GM12878 (cell line): ENCODE measurements around the gene TLNRD1. TPM values are rescaled to one million over a fixed set of nuclear protein-coding genes. Genes with fewer than 3 reads are reported as not detected.

ENCODE experiments used
- ATAC-seq: fragments of 200-7000 bp; cut with Tn5 transposase; 3 replicates; pipeline ENCODE4 v1.9.1; 2020; ENCODE audit warnings: mild to moderate bottlenecking, moderate library complexity
- BruUV-seq: library from RNA; stranded (reverse); fragments of 400-500 nt; replicated peaks from 2 replicates; lab custom pipeline; 2021; lab: Mats Ljungman, UMichigan
- CTCF ChIA-PET: fragments of 300-600 bp; sonication (Branson Sonifier 250); formaldehyde crosslinking; extraction: SDS; loops from one replicate; lab custom pipeline; 2021; ENCODE audit warnings: inconsistent platforms; lab: Yijun Ruan, JAX
- POLR2A ChIA-PET: fragments of 350-600 bp; formaldehyde crosslinking; extraction: SDS; loops from one replicate; lab custom pipeline; 2021; ENCODE audit warnings: inconsistent platforms; lab: Charles Lee
- RAD21 ChIA-PET: fragments of 300-600 bp; sonication (Branson Sonifier 250); formaldehyde crosslinking; loops from one replicate; lab custom pipeline; 2023; ENCODE audit warnings: antibody characterized with exemption; ENCODE audit not compliant: unreplicated experiment; lab: Charles Lee
- SMC1A ChIA-PET: fragments of 300-600 bp; sonication (Branson Sonifier 250); formaldehyde crosslinking; loops from one replicate; lab custom pipeline; 2023; ENCODE audit not compliant: unreplicated experiment, uncharacterized antibody; lab: Charles Lee
- DNase-seq: peaks from one replicate; pipeline ENCODE4 v3.0.0-alpha.2; 2011; ENCODE audit warnings: low read depth, low spot score
- FAIRE-seq: peaks from 3 replicates; lab custom pipeline; 2011; peaks lifted over from hg19 to GRCh38; lab: Jason Lieb, UNC
- H2AFZ ChIP-seq: 2 replicates; pipeline ENCODE4 v1.6.0; 2011; ENCODE audit warnings: low read depth, low read length, control low read depth; ENCODE audit not compliant: control insufficient read depth
- H3K27ac ChIP-seq: 2 replicates; pipeline ENCODE4 v1.5.1; 2011; ENCODE audit warnings: control low read depth; ENCODE audit not compliant: control insufficient read depth, insufficient read depth
- H3K27me3 ChIP-seq, 2 experiments: replicated peaks in 1 of 2; 2 replicates each; pipeline versions ENCODE4 v1.6.0 to v1.6.1; 2011; ENCODE audit warnings: low read length in 1 of 2; ENCODE audit not compliant: control insufficient read depth in 2 of 2, insufficient read depth in 2 of 2
- H3K36me3 ChIP-seq, 2 experiments: 2 replicates each; pipeline ENCODE4 v1.5.1; 2011; ENCODE audit warnings: low read length in 1 of 2; ENCODE audit not compliant: control insufficient read depth in 2 of 2, insufficient read depth in 2 of 2
- H3K4me1 ChIP-seq: 2 replicates; pipeline ENCODE4 v1.6.1; 2011; ENCODE audit warnings: mild to moderate bottlenecking, low read length, moderate library complexity, mixed read lengths; ENCODE audit not compliant: control insufficient read depth, insufficient read depth
- H3K4me2 ChIP-seq: 2 replicates; pipeline ENCODE4 v1.6.0; 2011; ENCODE audit warnings: control low read depth; ENCODE audit not compliant: control insufficient read depth, insufficient read depth
- H3K4me3 ChIP-seq: fragments of 200-600 bp; sonication (generic); 2 replicates; pipeline ENCODE4 v1.5.1; 2016
- H3K79me2 ChIP-seq: 2 replicates; pipeline ENCODE4 v1.6.0; 2011; ENCODE audit warnings: low read length; ENCODE audit not compliant: control insufficient read depth, insufficient read depth
- H3K9ac ChIP-seq: 2 replicates; pipeline ENCODE4 v1.8.0; 2011; ENCODE audit warnings: low read length, control low read depth, mixed read lengths; ENCODE audit not compliant: control insufficient read depth, insufficient read depth
- H3K9me3 ChIP-seq: replicated peaks from 3 replicates; pipeline ENCODE4 v1.5.1; 2011; ENCODE audit warnings: mild to moderate bottlenecking, low read length; ENCODE audit not compliant: control insufficient read depth, insufficient read depth
- H4K20me1 ChIP-seq: 2 replicates; pipeline ENCODE4 v1.6.0; 2011; ENCODE audit not compliant: control insufficient read depth, insufficient read depth
- BMI1 ChIP-seq: fragments of 450-650 bp; IDR thresholded peaks from 2 replicates; pipeline ENCODE4 v1.6.1; 2016; ENCODE audit warnings: mild to moderate bottlenecking, moderate library complexity, borderline replicate concordance
- BRCA1 ChIP-seq: IDR thresholded peaks from 2 replicates; pipeline ENCODE4 v1.6.1; 2011; ENCODE audit warnings: low read depth, low read length, improper control_type of control experiment
- CHD4 ChIP-seq: fragments of 200-600 bp; sonication (generic); IDR thresholded peaks from 2 replicates; pipeline ENCODE4 v1.6.1; 2016; ENCODE audit warnings: mild to moderate bottlenecking
- CREB1 ChIP-seq: IDR thresholded peaks from 2 replicates; pipeline ENCODE4 v1.6.1; 2012; ENCODE audit warnings: low read depth, mild to moderate bottlenecking, inconsistent platforms
- E2F4 ChIP-seq: IDR thresholded peaks from 2 replicates; pipeline ENCODE4 v1.6.1; 2012; ENCODE audit warnings: low read depth, low read length, improper control_type of control experiment
- E2F8 ChIP-seq: fragments of 450-650 bp; IDR thresholded peaks from 2 replicates; pipeline ENCODE4 v1.6.1; 2018; ENCODE audit warnings: mild to moderate bottlenecking, low read depth, moderate library complexity; ENCODE audit not compliant: partially characterized antibody
- ETV6 ChIP-seq, 2 experiments: fragments of 450-650 bp in 1 of 2; IDR thresholded peaks in 1 of 2; conservative IDR thresholded peaks in 1 of 2; 2 replicates each; pipeline ENCODE4 v1.6.1; 2014; ENCODE audit warnings: antibody characterized with exemption in 1 of 2, borderline replicate concordance in 1 of 2, low read depth in 1 of 2, mild to moderate bottlenecking in 1 of 2, moderate library complexity in 1 of 2
- FOS ChIP-seq: IDR thresholded peaks from 3 replicates; pipeline ENCODE4 v1.6.1; 2011; ENCODE audit warnings: borderline replicate concordance; ENCODE audit not compliant: insufficient read length; ENCODE audit errors: extremely low read depth
- HCFC1 ChIP-seq: fragments of 150-350 bp; IDR thresholded peaks from 2 replicates; pipeline ENCODE4 v1.6.1; 2014; ENCODE audit warnings: low read length
- IRF3 ChIP-seq: fragments of 450-650 bp; IDR thresholded peaks from 2 replicates; pipeline ENCODE4 v1.6.1; 2014; ENCODE audit warnings: mild to moderate bottlenecking
- JUND ChIP-seq: IDR thresholded peaks from 2 replicates; pipeline ENCODE4 v1.6.1; 2012; ENCODE audit warnings: low read depth, mild to moderate bottlenecking, low read length, improper control_type of control experiment, moderate library complexity
- NRF1 ChIP-seq: conservative IDR thresholded peaks from 2 replicates; pipeline ENCODE4 v1.6.1; 2011; ENCODE audit warnings: mild to moderate bottlenecking, low read depth, low read length, improper control_type of control experiment
- WGBS: methylation state at CpG from one replicate; pipeline ENCODE4 v1.1.6; 2016; ENCODE audit warnings: low lambda C conversion rate; ENCODE audit not compliant: insufficient replicate concordance, insufficient coverage; ENCODE audit errors: missing lambda C conversion rate; 5-methylcytosine and 5-hydroxymethylcytosine counted together
- in situ Hi-C: fragments of 300-500 bp; cut with MboI; formaldehyde crosslinking; loops from 9 replicates; pipeline ENCODE4 v1.14.3; 2018; ENCODE audit warnings: mixed read lengths
- intact Hi-C: fragments of 100-400 bp; cut with micrococcal nuclease; formaldehyde crosslinking; loops from one replicate; pipeline ENCODE4 v1.14.2; 2022; ENCODE audit not compliant: unreplicated experiment
- polyA plus RNA-seq, 11 experiments: library from polyadenylated mRNA; depleted of rRNA in 4 of 11; unstranded in 6 of 11; stranded (reverse) in 5 of 11; fragments of >200 nt; fragmentation: Nextera tagmentation in 4 of 11; fragmentation: Illumina TruSeq in 1 of 11; extraction: Ambion mirVana in 4 of 11; extraction: Trizol in 1 of 11; gene quantifications; 1 replicate in 1 of 11; 2 replicates in 10 of 11; pipeline versions ENCODE4 v1.2.1 to v1.2.3, GENCODE V29; 2011 to 2016; ENCODE audit warnings: inconsistent platforms in 2 of 11, missing spikeins in 2 of 11, low read depth in 1 of 11
- total RNA-seq, 4 experiments: library from RNA; depleted of rRNA in 3 of 4; stranded (reverse); fragments of >200 nt in 3 of 4; fragmentation: Illumina TruSeq in 1 of 4; extraction: Trizol in 1 of 4; gene quantifications; 2 replicates each; pipeline versions ENCODE4 v1.2.1 to v1.2.3, GENCODE V29; 2013 to 2021
- TF ChIP-seq, protein P1 (sequence below): IDR thresholded peaks from 2 replicates; pipeline ENCODE4 v1.6.1; 2011; ENCODE audit warnings: low read depth, mild to moderate bottlenecking, low read length, moderate library complexity, borderline replicate concordance; ENCODE audit errors: extremely low read depth
- TF ChIP-seq, protein P2 (sequence below): fragments of 450-650 bp; IDR thresholded peaks from 2 replicates; pipeline ENCODE4 v1.6.1; 2016; ENCODE audit warnings: mild to moderate bottlenecking

The TLNRD1 gene
- total and polyA plus RNA-seq, 10 of the 15 experiments (the other 5 are each of a cell fraction or from before 2014, with no cell fraction given): 2.5 to 44.8 (median 9.1) TPM

DNA sequence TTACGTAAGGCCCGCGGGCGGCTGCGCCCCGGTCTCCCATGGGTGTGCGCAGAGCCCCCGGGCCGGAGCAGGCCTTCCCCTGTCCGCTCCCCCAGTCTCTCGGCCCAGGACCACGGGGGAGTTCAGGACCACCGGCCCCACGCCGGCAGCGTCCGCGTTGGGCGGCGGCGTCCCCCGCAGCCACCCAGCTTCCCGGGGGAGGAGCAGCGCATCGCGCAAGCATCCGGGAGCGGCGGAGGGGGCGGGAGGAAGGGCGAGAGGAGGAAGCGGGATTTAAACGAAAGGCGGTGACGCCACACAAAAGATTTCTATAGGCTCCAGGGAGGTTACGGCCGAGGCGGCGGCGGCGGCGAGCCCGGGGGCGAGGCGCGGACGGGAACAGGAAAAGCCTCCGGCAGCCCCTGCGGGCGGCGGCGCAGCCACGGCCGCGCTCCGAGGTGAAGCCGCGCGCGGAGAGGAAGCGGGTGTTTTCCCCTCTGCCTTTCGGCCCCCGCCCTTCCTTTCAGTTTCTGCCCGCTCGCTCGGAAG, at the start of gene TLNRD1 (continued):
- TF ChIP-seq E2F4 (peak; percentile 45; the same call in 1 of the 2 replicates), CREB1 (peak; percentile 72; the same call in 1 of the 2 replicates), HCFC1 (0 out of 2 replicates have a peak, but pooled peaks have one; percentile 18), NRF1 (no peak)
- TF ChIP-seq, protein P1, sequence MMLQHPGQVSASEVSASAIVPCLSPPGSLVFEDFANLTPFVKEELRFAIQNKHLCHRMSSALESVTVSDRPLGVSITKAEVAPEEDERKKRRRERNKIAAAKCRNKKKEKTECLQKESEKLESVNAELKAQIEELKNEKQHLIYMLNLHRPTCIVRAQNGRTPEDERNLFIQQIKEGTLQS: no peak

DNA sequence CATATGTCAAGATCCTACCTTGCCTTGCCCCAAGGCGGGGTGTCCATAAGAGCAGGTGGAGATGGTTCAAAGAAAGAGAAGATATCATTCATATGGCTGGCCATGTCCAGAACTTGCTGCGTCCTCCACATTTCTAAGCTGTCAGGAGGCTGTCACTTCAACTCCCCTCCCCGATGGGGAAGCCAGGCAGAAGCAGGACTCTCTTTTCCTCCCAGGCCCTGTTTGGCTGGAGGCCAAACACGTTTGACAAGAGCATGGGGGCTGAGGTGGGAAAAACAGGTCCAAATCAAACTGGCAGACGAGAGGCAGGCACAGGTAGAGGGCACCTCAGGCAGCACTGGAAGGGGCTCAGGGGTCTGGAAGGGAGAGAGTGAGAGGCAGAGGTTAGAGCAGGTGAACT, 48.8 kb upstream of the TLNRD1 start:
- SMC1A ChIA-PET: no interaction called here
- POLR2A ChIA-PET: interaction anchor here (0.6 kb wide), 1 partner anchor 139 kb away, joined by 4 read pairs; no protein-coding TSS in a partner anchor
- no peak for DNase-seq

More for the DNA sequence above, 48.8 kb upstream of the TLNRD1 start:
- H3K9me3 ChIP-seq: no peaks in the 10 kb centered on the region
- H3K4me2 ChIP-seq: no peak overlapping the region
- intact Hi-C loops (no loop called here), in situ Hi-C loops (no loop called here)
- WGBS: 63% methylated on average over 5 of the region's 5 CpGs
- ChIA-PET CTCF (interaction anchor here (1.6 kb wide), 1 partner anchor 16 kb away, joined by 4 read pairs; no protein-coding TSS in a partner anchor), RAD21 (no interaction called here)
- H3K9ac ChIP-seq: no peak overlapping the region
- H3K4me1 ChIP-seq: no peaks in the 10 kb centered on the region
- peaks cover 0 to 1% of the 10 kb centered on the region in 2 experiments; a peak in 3 of 4 replicates for H3K36me3 ChIP-seq
- BruUV-seq: no TSS peak
- H2AFZ ChIP-seq: no peak overlapping the region
- H4K20me1 ChIP-seq: no peaks in the 10 kb centered on the region
- no peak overlapping the region for H3K4me3 ChIP-seq
- FAIRE-seq (no peak), ATAC-seq (no peak)
- no peaks in the 10 kb centered on the region for H3K27me3 ChIP-seq
- TF ChIP-seq, protein P2, sequence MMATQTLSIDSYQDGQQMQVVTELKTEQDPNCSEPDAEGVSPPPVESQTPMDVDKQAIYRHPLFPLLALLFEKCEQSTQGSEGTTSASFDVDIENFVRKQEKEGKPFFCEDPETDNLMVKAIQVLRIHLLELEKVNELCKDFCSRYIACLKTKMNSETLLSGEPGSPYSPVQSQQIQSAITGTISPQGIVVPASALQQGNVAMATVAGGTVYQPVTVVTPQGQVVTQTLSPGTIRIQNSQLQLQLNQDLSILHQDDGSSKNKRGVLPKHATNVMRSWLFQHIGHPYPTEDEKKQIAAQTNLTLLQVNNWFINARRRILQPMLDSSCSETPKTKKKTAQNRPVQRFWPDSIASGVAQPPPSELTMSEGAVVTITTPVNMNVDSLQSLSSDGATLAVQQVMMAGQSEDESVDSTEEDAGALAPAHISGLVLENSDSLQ: no peak
- TF ChIP-seq CREB1 (no peak), CHD4 (no peak), IRF3 (no peak), E2F8 (no peak), BMI1 (no peak), JUND (no peak), ETV6 (conservative IDR thresholded peaks at IDR 0.05 in 1 of 2, IDR thresholded peaks at IDR 0.05 in 1 of 2; ENCODE audit: borderline replicate concordance in 1 of 2, low read depth in 1 of 2) (no peak), FOS (no peak), BRCA1 (no peak)
- H3K79me2 ChIP-seq: no peaks in the 10 kb centered on the region
- H3K27ac ChIP-seq: no peak overlapping the region
